Lung microvascular endothelial cell (primary cell): ENCODE measurements around the gene ACTN2. TPM values are rescaled to one million over a fixed set of nuclear protein-coding genes. Genes with fewer than 3 reads are reported as not detected.

ENCODE experiments used
- DNase-seq, 2 donors: peaks; one replicate each; pipeline versions ENCODE4 v3.0.0 to v3.0.0-alpha.2; 2010; ENCODE audit warnings: low read depth in 2 of 2
- total RNA-seq: library from RNA; depleted of rRNA; stranded (reverse); fragments of >200 nt; gene quantifications from 2 replicates; pipeline ENCODE4 v1.2.1, GENCODE V29; 2014

Gene ACTN2
- total RNA-seq, 1 donor from 2014 or later: under 0.01 TPM

DNA sequence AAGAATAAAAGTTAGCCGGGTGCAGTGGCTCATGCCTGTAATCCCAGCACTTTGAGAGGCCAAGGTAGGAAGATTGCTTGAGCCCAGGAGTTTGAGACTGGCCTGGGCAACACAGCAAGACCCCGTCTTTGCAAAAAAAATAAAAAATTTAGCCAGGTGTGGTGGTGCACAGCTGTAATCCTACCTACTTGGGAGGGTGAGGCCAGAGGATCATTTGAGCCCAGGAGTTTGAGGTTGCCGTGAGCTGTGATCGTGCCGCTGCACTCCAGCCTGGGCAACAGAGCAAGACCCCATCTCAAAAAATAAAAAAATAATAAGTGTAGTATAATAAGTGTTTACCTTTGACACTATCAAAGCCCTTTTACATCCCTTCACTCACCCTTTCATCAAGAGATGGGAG, 5.0 kb downstream of the ACTN2 start:
- no peak for DNase-seq

- no peak for DNase-seq
Observed at GRCh38 chr1:236692128-236692527, 5.8 kb downstream of the ACTN2 start.

GRCh38 chr1:236692742-236693141, 6.4 kb downstream of the ACTN2 start:
- no peak for DNase-seq

DNA sequence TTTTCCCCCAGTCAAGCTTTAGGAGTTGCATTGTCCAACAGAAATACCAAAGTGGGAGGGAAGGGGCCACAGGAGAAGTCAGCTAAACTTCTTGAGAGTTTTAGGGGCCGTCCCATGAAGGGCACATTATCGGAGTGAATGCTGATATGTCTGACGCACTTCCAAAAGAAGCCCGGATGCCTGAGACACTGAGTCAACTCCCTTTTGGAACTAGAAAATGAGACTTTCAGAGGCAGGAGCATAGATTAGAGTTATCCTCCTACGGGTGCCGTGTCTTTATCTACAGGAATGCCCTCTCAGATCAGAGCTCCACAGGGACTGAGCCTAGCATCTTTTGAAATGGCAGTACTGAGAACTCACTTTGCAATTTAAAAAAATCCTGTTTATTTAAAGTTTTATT, 13.1 kb downstream of the ACTN2 start:
- no peak for DNase-seq

- DNase-seq: no peak
Observed at GRCh38 chr1:236700903-236701302, 14.6 kb downstream of the ACTN2 start.

- DNase-seq: no peak
Observed at GRCh38 chr1:236701782-236702181, 15.5 kb downstream of the ACTN2 start.

DNA sequence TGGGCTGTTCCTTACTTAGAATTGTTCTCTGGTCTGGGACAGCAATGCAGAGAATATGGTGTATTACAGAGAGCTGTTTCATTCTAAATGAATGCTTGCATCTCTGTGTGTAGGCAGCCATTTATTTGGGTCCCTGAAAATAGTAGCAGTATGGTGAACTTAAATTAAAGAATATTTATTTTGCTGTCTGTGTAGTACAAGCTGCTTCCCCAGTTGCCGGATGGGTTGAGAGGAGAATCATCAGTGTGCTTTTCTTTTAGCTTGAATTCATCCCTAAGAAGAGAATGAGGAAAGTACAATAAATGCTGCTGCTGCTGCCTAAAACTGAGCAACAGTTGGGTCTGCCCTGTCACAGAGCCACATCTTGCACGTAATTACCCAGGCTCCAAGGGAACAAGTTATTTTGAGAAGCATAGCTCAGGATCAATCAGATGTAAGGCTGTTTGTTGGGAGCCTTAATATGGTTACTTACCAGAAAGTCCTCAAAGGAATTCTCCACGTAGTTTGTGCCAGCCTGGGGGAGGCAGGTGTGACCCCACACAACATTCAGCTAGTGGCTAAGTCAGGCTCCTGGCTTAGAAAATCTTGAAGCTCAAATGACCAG, 16.6 kb downstream of the ACTN2 start:
- DNase-seq: no peak

GRCh38 chr1:236705771-236706170, 19.5 kb downstream of the ACTN2 start:
- DNase-seq: no peak

GRCh38 chr1:236706183-236706582, 19.9 kb downstream of the ACTN2 start:
- no peak for DNase-seq

- no peak for DNase-seq
Observed at GRCh38 chr1:236710328-236710892, 24.1 kb downstream of the ACTN2 start.

GRCh38 chr1:236716160-236716559, 29.9 kb downstream of the ACTN2 start:
- peak in 1 of 2 donors; percentile 34 for DNase-seq

GRCh38 chr1:236717811-236718210, 31.5 kb downstream of the ACTN2 start:
- DNase-seq: no peak

DNA sequence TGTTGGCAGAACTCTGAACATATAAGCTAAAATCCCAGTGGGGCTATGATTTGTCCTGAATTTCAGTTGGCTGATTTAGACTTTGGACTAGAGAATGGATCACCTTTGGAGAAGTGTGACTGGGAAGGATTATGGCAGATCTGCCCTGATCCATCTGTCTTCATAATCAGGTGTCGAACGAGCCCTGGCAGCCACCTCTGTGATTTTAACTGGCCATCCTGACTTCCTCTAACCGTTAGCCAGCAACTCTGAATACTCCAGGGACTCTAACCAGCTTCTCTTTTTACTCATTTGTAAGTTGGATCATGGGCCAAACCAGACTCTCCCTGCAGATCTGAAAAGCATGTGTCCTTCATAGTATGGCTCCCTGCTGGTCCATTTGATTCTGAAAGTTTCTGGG, 32.0 kb downstream of the ACTN2 start:
- DNase-seq: no peak

GRCh38 chr1:236720206-236720605, 33.9 kb downstream of the ACTN2 start:
- no peak for DNase-seq

- no peak for DNase-seq
Observed at GRCh38 chr1:236720611-236721010, 34.3 kb downstream of the ACTN2 start.

GRCh38 chr1:236724049-236724448, 37.8 kb downstream of the ACTN2 start:
- DNase-seq: no peak

DNA sequence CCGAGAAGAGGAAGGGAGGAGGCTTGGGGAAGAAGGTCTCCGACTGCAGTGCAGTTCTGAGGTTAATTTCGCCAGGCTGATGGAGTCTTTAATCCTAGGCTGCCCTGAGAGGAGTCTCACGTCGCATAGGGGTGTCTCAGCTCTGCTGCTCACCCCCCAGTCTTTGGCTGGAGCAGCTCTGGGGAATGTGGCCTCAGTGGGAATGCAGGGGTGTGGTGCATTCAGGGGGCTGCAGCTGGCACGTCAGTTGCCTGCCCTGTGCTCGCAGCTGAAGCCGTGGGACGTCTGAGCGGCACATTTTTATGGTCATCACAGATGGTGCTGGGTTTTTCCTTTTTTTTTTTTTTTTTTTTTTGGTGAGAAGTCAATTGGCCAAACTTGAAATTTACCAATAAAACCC, 38.2 kb downstream of the ACTN2 start:
- no peak for DNase-seq

GRCh38 chr1:236725668-236726067, 39.4 kb downstream of the ACTN2 start:
- DNase-seq: no peak

GRCh38 chr1:236727521-236727920, 41.2 kb downstream of the ACTN2 start:
- DNase-seq: no peak

- no peak for DNase-seq
Observed at GRCh38 chr1:236728752-236729151, 42.5 kb downstream of the ACTN2 start.

DNA sequence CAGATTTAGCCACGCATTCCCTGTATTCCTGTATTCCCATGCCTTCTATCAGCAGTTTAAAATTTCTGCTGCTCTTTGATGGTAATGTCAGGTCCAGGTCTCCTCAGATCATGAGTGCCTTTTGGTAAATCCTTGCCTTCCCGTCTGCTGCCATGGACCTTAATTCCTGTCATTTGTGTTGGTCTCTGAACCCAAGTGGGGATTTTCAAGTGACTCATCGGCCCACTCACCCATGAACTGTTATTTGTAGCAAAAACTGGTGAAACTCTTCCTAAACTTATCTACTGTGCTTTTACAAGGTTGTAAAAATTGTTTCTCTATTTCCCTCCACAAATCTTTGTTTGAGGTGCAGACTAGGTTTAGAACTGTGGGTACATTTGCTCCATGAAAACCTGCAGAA, 47.4 kb downstream of the ACTN2 start:
- peak in 1 of 2 donors; percentile 19 for DNase-seq

DNA sequence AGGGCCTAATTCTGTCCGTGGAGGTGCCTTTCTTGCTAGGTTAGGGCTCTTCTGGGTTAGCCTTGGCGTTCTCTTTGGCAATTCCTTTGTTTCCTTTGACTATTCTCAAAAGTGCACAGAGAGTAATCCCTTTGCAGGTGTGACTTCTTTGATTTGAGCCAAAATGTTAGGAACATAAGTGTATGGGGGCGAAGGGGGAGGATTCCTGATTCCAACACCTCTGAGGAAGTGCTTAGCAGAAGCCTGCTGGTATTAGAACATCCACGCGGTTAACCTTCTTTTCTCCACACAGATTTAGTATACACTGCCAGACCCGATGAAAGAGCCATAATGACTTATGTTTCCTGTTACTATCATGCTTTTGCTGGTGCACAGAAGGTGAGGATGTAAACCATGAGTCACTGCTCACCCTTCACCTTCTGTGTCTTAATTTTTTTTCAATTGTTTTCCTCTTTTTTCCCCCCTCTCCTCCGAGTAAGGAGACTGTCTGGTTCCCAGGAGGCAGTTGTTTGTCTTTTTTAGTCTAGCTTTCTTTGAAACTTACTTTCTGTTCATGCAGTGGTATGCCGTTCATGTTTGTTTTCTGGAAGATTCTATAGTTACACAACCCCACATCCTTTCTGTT, 48.0 kb downstream of the ACTN2 start:
- peak; percentile 55 to 83 for DNase-seq

DNA sequence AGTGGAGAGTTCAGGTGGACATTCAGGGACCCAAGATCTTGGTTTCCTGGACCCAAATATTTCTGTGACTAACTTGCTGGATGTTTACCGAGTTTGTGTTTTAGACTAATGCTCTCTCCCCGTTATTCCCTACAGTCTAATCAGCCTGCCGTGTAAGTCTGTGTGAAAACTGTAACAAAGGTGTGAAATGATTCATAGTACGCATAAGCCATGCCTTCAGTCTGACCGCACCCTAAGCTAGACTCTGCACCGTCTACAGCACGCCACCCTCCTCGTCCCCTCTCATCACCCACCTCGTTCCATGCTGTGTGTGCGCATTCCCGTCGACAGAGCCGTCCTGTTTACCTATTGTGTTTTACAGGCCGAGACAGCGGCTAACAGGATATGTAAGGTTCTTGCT, 50.5 kb downstream of the ACTN2 start:
- DNase-seq: no peak
